RPMI7951 (cell line): ENCODE results near the gene KLHL40. TPM values are rescaled to one million over a fixed set of nuclear protein-coding genes. Genes with fewer than 3 reads are reported as not detected.

Source experiments
- DNase-seq: peaks from one replicate; pipeline ENCODE4 v3.0.0-alpha.2; 2012; ENCODE audit warnings: low read depth
- total RNA-seq: library from RNA; depleted of rRNA; stranded (reverse); fragments of >200 nt; shearing (Covaris generic); gene quantifications from 2 replicates; pipeline ENCODE4 v1.2.3, GENCODE V29; 2014; rRNA removed

The KLHL40 gene, protein sequence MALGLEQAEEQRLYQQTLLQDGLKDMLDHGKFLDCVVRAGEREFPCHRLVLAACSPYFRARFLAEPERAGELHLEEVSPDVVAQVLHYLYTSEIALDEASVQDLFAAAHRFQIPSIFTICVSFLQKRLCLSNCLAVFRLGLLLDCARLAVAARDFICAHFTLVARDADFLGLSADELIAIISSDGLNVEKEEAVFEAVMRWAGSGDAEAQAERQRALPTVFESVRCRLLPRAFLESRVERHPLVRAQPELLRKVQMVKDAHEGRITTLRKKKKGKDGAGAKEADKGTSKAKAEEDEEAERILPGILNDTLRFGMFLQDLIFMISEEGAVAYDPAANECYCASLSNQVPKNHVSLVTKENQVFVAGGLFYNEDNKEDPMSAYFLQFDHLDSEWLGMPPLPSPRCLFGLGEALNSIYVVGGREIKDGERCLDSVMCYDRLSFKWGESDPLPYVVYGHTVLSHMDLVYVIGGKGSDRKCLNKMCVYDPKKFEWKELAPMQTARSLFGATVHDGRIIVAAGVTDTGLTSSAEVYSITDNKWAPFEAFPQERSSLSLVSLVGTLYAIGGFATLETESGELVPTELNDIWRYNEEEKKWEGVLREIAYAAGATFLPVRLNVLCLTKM
- not detected in 2 replicates for total RNA-seq

GRCh38 chr3:42685363-42685881, at the start of gene KLHL40:
TSS of gene KLHL40 (plus strand) at chr3:42685537. CDS start at chr3:42685619, 82 bp downstream.
- no peak for DNase-seq

DNA sequence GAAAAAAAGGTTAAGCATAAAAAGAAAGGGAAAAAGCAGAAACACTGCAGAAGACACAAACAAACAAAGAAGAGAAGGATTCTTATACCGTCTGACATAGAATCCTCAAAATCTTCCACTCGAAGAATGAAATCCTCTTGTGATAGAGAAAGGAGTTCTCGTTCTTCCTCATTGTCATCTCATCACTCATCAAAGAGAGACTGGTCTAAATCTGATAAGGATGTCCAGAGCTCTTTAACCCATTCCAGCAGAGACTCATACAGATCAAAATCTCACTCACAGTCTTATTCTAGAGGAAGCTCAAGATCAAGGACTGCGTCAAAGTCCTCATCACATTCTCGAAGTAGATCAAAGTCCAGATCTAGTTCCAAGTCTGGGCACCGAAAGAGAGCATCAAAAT, 48.3 kb upstream of the KLHL40 start:
- DNase-seq: no peak

DNA sequence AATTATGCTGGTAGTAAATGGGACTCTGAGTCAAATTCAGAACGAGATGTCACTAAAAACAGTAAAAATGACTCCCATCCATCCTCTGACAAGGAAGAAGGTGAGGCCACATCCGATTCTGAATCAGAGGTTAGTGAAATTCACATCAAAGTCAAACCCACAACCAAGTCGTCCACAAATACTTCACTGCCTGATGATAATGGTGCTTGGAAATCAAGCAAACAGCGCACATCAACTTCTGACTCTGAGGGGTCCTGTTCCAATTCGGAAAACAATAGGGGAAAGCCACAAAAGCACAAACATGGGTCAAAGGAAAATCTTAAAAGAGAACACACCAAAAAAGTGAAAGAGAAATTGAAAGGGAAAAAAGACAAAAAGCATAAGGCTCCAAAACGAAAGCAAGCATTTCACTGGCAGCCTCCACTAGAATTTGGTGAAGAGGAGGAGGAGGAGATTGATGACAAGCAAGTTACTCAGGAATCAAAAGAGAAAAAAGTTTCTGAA, 46.9 kb upstream of the KLHL40 start:
- no peak for DNase-seq

DNA sequence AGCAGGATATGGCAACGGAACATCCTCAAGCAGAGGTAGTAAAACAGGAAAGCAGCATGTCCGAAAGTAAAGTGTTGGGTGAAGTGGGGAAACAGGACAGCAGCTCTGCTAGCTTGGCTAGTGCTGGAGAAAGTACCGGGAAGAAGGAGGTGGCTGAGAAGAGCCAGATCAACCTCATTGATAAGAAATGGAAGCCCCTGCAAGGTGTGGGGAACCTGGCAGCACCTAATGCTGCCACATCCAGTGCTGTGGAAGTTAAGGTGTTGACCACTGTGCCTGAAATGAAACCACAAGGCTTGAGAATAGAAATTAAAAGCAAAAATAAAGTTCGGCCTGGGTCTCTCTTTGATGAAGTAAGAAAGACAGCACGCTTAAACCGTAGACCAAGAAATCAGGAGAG, 46.1 kb upstream of the KLHL40 start:
- no peak for DNase-seq

DNA sequence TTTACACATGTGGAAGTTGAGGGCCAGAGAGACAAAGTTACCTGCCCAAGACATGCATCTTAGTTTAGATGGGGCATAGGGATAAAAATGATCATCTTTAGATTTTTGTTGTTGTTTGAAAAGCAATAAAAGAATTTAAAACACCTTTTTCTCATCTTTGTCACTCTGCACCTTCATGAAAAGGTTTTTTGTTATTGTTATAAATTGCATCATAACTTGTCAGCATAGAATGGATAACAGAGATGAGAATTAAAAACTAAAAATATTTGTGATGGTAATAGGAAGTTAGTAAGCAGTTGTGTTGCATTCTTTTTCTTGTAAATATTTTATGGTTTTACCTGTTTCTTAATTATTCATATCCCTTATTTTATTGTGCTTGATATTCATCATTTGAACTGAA, 45.2 kb upstream of the KLHL40 start:
- DNase-seq: no peak

- DNase-seq: no peak
Observed at GRCh38 chr3:42640771-42641370, 44.5 kb upstream of the KLHL40 start.

GRCh38 chr3:42647821-42648459, 37.4 kb upstream of the KLHL40 start:
- DNase-seq: no peak

DNA sequence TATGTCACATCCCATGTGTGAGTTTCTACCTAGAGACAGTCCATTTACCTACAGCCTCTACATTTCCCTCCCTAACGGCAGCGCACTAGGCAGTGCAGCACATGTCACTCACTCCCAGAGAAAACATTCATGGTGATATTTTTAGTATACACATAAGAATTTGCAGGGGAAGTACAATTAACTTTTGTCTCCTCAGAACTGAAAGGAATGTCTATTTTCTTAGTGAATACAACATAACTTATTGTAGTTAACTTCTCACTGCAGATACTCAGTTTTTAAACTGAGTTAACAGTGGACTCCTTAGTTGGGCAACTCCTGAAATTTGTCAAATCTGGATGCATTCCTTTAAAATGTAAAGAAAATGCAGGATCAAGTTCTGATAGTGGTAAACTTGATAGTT, 36.3 kb upstream of the KLHL40 start:
- DNase-seq: no peak

DNA sequence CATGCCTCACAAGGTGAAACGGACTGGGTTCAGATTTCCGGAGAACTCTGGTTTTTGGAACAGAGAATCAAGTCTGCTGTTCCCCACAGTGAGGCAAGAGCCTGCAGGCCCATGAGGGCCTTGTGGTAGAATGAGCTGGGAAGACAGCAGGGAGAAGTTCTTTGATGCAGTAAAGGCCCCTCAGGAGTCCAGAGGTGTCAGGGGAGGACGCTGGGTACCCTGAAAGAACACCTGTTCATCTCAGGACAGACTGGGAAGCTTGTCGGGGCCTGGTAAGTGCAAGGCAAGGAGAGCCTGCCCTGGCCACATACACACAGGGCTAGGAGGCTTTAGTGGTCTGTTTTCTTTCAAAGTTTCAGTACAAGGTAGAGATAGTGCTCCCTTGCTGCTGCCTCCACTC, 35.6 kb upstream of the KLHL40 start:
- no peak for DNase-seq

DNA sequence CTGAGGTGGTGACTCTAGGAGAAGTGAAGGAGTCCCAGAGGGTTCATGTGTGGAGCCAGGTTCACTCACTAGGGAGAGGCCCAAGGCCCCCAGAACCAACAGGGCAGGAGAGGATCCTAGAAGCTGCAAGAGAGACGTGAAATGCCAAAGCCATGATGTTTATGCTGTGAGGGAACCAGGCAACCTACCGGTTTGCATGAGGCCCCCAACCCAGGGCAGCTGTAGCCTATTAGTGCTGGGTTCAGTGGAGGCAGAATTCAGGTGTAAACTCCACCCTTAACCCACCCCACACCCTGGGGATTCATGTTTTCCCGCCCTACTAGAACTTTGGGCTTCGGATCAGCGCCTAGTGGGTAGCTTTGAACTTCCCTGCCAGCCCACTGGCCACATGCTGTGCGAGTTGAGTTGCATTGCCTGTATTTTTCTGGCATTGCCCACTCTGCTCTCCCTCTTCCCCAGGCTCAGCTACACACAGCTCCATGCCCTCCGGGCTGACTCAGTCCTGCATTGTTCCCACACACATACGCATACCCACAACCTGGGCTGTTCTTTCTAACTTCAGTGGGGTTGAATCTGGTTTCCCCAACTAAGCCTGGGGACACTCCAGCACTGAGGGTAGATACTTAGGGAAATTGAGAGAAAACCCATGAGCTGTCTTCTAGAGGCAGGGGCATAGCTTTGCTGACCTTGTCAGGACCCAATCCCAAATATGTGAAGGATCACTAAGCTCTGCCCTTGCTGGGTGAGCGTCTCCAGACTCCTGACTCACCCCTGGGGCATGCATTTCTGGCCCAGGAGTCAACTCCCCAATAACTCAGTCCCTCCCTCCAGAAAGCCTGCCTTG, 33.9 kb upstream of the KLHL40 start:
- DNase-seq: peak; percentile 80

GRCh38 chr3:42652251-42652610, 33.1 kb upstream of the KLHL40 start:
- DNase-seq: no peak

DNA sequence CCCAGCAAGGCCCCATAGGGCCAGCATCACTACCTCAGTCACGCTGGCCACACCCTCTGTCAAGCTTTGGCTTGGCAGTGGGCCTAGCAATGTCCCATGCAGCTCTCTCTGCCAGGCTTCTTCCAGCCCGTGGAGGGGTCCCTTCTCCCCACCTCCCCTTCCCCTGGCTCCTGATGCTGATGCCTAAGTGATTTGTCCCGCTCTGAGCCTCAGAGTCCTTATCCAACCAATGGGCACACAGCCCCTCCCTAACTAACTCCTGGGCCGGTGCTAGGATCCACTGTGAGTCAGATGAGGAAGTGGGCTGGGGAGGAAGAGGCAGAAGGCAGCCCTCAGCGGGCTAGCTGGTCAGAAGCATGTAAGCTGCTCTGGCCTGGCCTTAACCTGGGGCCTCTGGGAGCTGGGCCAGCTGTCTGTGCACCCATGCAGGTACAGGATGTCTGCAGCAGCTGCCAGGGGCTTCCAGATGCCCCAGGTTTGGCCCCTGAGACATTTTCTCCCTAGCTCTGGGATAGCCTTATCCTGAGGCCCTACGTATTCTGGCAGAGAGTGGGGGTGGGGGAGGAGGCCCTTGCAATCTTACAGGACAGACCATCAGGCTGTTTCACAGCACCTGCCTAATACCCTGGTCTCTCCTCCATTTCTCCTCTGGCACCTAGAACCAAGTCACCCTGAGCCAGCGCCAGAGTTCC, 32.6 kb upstream of the KLHL40 start:
- peak; percentile 82 for DNase-seq

GRCh38 chr3:42653303-42653559, 32.1 kb upstream of the KLHL40 start:
- DNase-seq: no peak

DNA sequence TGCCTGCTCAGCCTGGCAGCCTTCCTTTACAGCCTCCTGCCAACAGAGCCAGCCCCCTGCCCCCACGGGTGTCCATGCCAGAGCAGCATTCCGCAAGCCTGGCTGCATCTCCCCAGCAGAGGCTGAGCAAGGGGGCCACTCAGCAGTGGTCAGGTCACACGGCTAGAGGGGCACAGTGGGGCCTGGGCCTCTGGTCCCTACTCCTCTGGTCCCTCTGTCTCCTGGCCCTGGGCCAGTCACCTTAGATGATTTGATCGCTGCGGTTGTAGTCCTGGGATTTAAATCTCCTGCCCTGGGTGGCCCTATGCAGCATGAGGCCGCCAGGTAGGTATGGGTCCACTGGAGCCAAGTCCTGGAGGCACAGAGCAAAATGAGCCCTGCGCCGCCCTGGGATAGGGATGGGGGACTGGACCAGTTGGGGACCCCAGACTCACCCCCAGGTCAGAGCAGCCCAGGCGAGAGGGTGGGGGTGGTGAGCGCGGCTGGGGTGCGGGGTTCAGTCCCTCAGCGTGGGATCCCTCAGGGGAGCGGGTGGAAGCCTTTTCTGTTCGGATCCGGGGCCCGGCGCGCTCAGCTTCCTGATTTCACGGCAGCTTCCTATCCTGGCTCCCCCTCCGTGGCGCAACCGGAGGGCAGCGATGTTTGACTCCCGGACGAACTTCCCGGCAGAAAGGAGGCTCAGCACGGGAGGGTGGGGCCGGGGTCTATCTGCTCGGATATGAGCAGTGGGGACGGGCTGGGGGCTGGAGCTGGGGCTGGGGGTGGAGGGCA, 31.6 kb upstream of the KLHL40 start, which contains the start of gene ZBTB47:
TSS of gene ZBTB47 (plus strand) at position 138 of the 771 bp plus-strand sequence. CDS start 4,659 bp downstream, outside the sequence.
- DNase-seq: peak; percentile 35

- peak; percentile 60 for DNase-seq
Observed at GRCh38 chr3:42654331-42655201, 30.8 kb upstream of the KLHL40 start.

DNA sequence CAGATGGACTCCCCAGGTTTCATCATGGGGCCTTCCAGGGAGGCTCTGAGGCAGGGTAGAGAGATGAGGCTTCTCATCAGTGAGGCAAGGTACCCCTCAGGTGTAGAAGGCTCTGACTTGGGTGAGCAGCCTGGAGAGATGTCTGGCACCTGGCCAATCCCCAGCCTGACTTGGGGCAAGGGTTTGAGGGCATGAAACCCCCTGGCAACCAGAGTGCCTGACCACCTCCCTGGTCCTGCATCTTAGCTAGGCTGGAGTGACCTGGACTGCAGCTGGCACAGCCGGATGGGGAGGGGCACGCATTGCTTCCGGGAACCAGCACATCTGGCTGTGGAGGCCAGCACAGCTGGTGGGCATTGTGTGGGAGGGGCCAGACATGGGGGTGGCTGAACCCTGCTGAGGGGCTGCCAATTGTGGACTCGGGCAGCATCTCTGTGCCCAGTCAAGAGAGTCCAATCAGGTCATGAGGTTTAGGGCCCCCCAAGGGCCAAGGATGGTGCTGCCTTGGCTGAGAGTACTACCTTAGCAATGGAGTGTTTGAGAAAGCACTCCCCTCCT, 29.9 kb upstream of the KLHL40 start:
- peak; percentile 28 for DNase-seq

GRCh38 chr3:42655980-42656679, 29.2 kb upstream of the KLHL40 start:
- peak; percentile 66 for DNase-seq
